NB4 (cell line): Measurements from ENCODE around the gene POLD1.

Source experiments
- CTCF ChIP-seq: IDR thresholded peaks from one replicate; pipeline ENCODE4 v1.5.1; 2012; ENCODE audit warnings: low read depth, low read length
- POLR2A ChIP-seq: IDR thresholded peaks from 2 replicates; pipeline ENCODE4 v1.6.1; 2011; ENCODE audit warnings: mild to moderate bottlenecking; ENCODE audit not compliant: insufficient read length; ENCODE audit errors: extremely low read depth

- TF ChIP-seq CTCF: no peak
- no peak for TF ChIP-seq POLR2A
These were observed 3.7 kb downstream of the POLD1 start for GRCh38 chr19:50387868-50388245.
